ENCODE measurements around the gene PON1.

PON1 gene

DNA sequence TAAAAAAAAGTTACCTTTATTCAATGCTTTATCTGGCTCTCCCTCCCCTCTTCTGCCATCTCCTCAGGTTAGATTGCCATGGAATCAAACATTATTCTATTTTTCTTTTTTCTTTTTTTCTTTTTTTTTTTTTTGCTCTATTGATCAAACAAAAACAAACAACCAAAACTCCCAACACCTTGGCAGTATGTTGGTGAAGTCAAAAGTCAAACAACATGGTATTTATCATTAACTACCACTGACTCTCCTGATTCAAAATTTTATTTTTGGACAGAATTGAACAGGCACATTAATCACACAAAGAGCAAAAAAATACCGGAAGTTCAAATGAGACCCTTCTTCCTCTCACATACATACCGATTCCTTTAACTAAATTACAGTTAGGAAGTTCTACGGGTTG, 6.4 kb downstream of the PON1 start:
- TF ChIP-seq BACH2 (CRISPR knock-in tag; IDR thresholded peaks at IDR 0.05; ENCODE audit: borderline replicate concordance) (no peak), ZFP3 (CRISPR knock-in tag; IDR thresholded peaks at IDR 0.05) (no peak), ARNTL (CRISPR knock-in tag; IDR thresholded peaks at IDR 0.05; ENCODE audit: borderline replicate concordance, low read depth) (no peak), TOX (CRISPR knock-in tag; IDR thresholded peaks at IDR 0.05; ENCODE audit: borderline replicate concordance) (no peak), PPARA (CRISPR knock-in tag; IDR thresholded peaks at IDR 0.05; ENCODE audit: borderline replicate concordance) (no peak), RARB (CRISPR knock-in tag; IDR thresholded peaks at IDR 0.05) (no peak), SNAI2 (CRISPR knock-in tag; IDR thresholded peaks at IDR 0.05) (no peak), ISL1 (CRISPR knock-in tag; IDR thresholded peaks at IDR 0.05) (no peak), PATZ1 (CRISPR knock-in tag; IDR thresholded peaks at IDR 0.05; ENCODE audit: borderline replicate concordance) (no peak), ZFP30 (CRISPR knock-in tag; IDR thresholded peaks at IDR 0.05) (no peak), CSDC2 (CRISPR knock-in tag; IDR thresholded peaks at IDR 0.05) (no peak), ESRRG (CRISPR knock-in tag; IDR thresholded peaks at IDR 0.05) (no peak), TCF4 (CRISPR knock-in tag; IDR thresholded peaks at IDR 0.05; ENCODE audit: borderline replicate concordance) (no peak), ZNF565 (CRISPR knock-in tag; conservative IDR thresholded peaks at IDR 0.05; ENCODE audit: low read depth) (no peak)
- ATAC-seq, result no peak

- no peak for ATAC-seq
- TF ChIP-seq CSRNP3 (CRISPR knock-in tag; IDR thresholded peaks at IDR 0.05) (no peak), ISL1 (CRISPR knock-in tag; IDR thresholded peaks at IDR 0.05) (no peak), ESRRG (CRISPR knock-in tag; IDR thresholded peaks at IDR 0.05) (no peak), SNAI2 (CRISPR knock-in tag; IDR thresholded peaks at IDR 0.05) (no peak), BACH2 (CRISPR knock-in tag; IDR thresholded peaks at IDR 0.05; ENCODE audit: borderline replicate concordance) (no peak), OSR1 (CRISPR knock-in tag; IDR thresholded peaks at IDR 0.05) (no peak), ARNTL (CRISPR knock-in tag; IDR thresholded peaks at IDR 0.05; ENCODE audit: borderline replicate concordance, low read depth) (no peak), RARB (CRISPR knock-in tag; IDR thresholded peaks at IDR 0.05) (no peak), ZNF8 (CRISPR knock-in tag; IDR thresholded peaks at IDR 0.05) (no peak), ZFP3 (CRISPR knock-in tag; IDR thresholded peaks at IDR 0.05) (no peak), TCF4 (CRISPR knock-in tag; IDR thresholded peaks at IDR 0.05; ENCODE audit: borderline replicate concordance) (no peak), CSDC2 (CRISPR knock-in tag; IDR thresholded peaks at IDR 0.05) (no peak), ZC3H10 (CRISPR knock-in tag; IDR thresholded peaks at IDR 0.05) (no peak), GLIS3 (CRISPR knock-in tag; IDR thresholded peaks at IDR 0.05) (no peak), ZFP30 (CRISPR knock-in tag; IDR thresholded peaks at IDR 0.05) (no peak)
- TF ChIP-seq, protein P1, sequence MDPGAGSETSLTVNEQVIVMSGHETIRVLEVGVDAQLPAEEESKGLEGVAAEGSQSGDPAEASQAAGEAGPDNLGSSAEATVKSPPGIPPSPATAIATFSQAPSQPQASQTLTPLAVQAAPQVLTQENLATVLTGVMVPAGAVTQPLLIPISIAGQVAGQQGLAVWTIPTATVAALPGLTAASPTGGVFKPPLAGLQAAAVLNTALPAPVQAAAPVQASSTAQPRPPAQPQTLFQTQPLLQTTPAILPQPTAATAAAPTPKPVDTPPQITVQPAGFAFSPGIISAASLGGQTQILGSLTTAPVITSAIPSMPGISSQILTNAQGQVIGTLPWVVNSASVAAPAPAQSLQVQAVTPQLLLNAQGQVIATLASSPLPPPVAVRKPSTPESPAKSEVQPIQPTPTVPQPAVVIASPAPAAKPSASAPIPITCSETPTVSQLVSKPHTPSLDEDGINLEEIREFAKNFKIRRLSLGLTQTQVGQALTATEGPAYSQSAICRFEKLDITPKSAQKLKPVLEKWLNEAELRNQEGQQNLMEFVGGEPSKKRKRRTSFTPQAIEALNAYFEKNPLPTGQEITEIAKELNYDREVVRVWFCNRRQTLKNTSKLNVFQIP (CRISPR knock-in tag; IDR thresholded peaks at IDR 0.05; ENCODE audit: borderline replicate concordance, low read depth), result no peak
- TF ChIP-seq, protein P2, sequence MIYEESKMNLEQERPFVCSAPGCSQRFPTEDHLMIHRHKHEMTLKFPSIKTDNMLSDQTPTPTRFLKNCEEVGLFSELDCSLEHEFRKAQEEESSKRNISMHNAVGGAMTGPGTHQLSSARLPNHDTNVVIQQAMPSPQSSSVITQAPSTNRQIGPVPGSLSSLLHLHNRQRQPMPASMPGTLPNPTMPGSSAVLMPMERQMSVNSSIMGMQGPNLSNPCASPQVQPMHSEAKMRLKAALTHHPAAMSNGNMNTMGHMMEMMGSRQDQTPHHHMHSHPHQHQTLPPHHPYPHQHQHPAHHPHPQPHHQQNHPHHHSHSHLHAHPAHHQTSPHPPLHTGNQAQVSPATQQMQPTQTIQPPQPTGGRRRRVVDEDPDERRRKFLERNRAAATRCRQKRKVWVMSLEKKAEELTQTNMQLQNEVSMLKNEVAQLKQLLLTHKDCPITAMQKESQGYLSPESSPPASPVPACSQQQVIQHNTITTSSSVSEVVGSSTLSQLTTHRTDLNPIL (CRISPR knock-in tag; IDR thresholded peaks at IDR 0.05; ENCODE audit: low read depth), result no peak
Observed at GRCh38 chr7:95317546-95317945, 6.8 kb downstream of the PON1 start.

DNA sequence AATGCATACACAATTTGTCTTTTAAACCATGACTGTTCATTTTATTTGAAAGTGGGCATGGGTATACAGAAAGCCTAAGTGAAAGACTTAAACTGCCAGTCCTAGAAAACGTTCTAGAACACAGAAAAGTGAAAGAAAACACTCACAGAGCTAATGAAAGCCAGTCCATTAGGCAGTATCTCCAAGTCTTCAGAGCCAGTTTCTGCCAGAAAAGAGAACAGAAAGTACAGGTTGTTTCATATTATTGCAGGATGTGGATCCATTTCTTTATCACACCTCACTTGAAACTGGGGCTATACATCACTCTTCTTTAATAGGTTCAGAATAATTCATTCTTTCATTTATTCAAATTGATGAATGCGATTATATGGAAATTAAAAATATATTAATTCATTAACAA, 7.7 kb downstream of the PON1 start:
- ATAC-seq, result no peak

More for the DNA sequence above, 7.7 kb downstream of the PON1 start:
- TF ChIP-seq RARB (CRISPR knock-in tag; IDR thresholded peaks at IDR 0.05), result no peak
- TF ChIP-seq ISL1 (CRISPR knock-in tag; IDR thresholded peaks at IDR 0.05), result no peak
- no peak for TF ChIP-seq ZNF8 (CRISPR knock-in tag; IDR thresholded peaks at IDR 0.05)
- TF ChIP-seq ZNF70 (CRISPR knock-in tag; IDR thresholded peaks at IDR 0.05), result no peak
- TF ChIP-seq PATZ1 (CRISPR knock-in tag; IDR thresholded peaks at IDR 0.05; ENCODE audit: borderline replicate concordance), result no peak
- no peak for TF ChIP-seq BACH2 (CRISPR knock-in tag; IDR thresholded peaks at IDR 0.05; ENCODE audit: borderline replicate concordance)
- no peak for TF ChIP-seq ARNTL (CRISPR knock-in tag; IDR thresholded peaks at IDR 0.05; ENCODE audit: borderline replicate concordance, low read depth)
- TF ChIP-seq, protein P2 (CRISPR knock-in tag; IDR thresholded peaks at IDR 0.05; ENCODE audit: low read depth), result no peak
- no peak for TF ChIP-seq CSDC2 (CRISPR knock-in tag; IDR thresholded peaks at IDR 0.05)
- TF ChIP-seq TOX (CRISPR knock-in tag; IDR thresholded peaks at IDR 0.05; ENCODE audit: borderline replicate concordance), result no peak
- TF ChIP-seq PPARA (CRISPR knock-in tag; IDR thresholded peaks at IDR 0.05; ENCODE audit: borderline replicate concordance), result no peak
- no peak for TF ChIP-seq ZFP30 (CRISPR knock-in tag; IDR thresholded peaks at IDR 0.05)

Data from SK-N-SH treated with all-trans-retinoic acid at 6 μM for 48 hours (cell line).